Sigmoid colon (tissue), 7 donors: ENCODE results near the gene MYL3. TPM values are rescaled to one million over a fixed set of nuclear protein-coding genes. Genes with fewer than 3 reads are reported as not detected.
A peak's percentile ranks its signal among the peaks of the same experiment; 100 is the strongest.
"Not testable (repeated sequence)": the region's sequence is repeated elsewhere in the genome, so short reads cannot be mapped to it uniquely, and the experiment has no call there.

Source experiments
- DNase-seq: peaks from one replicate; pipeline ENCODE4 v3.0.0-alpha.2; 2019
- H3K27ac ChIP-seq, 4 donors: fragments of 200-600 bp; sonication (generic); one replicate each; pipeline ENCODE4 v1.5.1; 2016 to 2019; ENCODE audit warnings: mild to moderate bottlenecking in 1 of 4
- H3K27me3 ChIP-seq, 3 donors: fragments of 200-600 bp; sonication (generic); one replicate each; pipeline ENCODE4 v1.5.1; 2019; ENCODE audit warnings: mild to moderate bottlenecking in 1 of 3
- H3K36me3 ChIP-seq, 4 donors: fragments of 200-600 bp; sonication (generic); one replicate each; pipeline ENCODE4 v1.5.1; 2016 to 2019
- H3K4me1 ChIP-seq, 4 donors: fragments of 200-600 bp; sonication (generic); one replicate each; pipeline ENCODE4 v1.5.1; 2017 to 2019
- H3K4me3 ChIP-seq, 4 donors: fragments of 200-600 bp; sonication (generic); one replicate each; pipeline ENCODE4 v1.5.1; 2017 to 2019; ENCODE audit warnings: mild to moderate bottlenecking in 2 of 4, moderate library complexity in 1 of 4
- H3K9me3 ChIP-seq, 4 donors: fragments of 200-600 bp in 3 of 4; sonication (generic) in 3 of 4; one replicate each; pipeline versions ENCODE4 v1.5.1 to v1.6.1; 2013 to 2019
- EP300 ChIP-seq, 4 donors: sonication (generic); formaldehyde crosslinking; IDR thresholded peaks; one replicate each; pipeline ENCODE4 v1.6.1; 2017; ENCODE audit warnings: antibody characterized with exemption in 4 of 4
- POLR2A ChIP-seq, 2 donors: fragments of 450-650 bp; IDR thresholded peaks; one replicate each; pipeline ENCODE4 v1.6.1; 2016; ENCODE audit warnings: antibody characterized with exemption in 2 of 2, mild to moderate bottlenecking in 2 of 2, moderate library complexity in 2 of 2
- POLR2AphosphoS5 ChIP-seq, 4 donors: sonication (generic); formaldehyde crosslinking; IDR thresholded peaks; one replicate each; pipeline ENCODE4 v1.6.1; 2017; ENCODE audit warnings: antibody characterized with exemption in 4 of 4
- WGBS, 2 donors: extraction: QIAGEN DNeasy Blood & Tissue Kit; methylation state at CpG; one replicate each; pipeline ENCODE4 v1.1.7; 2013; 5-methylcytosine and 5-hydroxymethylcytosine counted together
- intact Hi-C: fragments of 100-400 bp; cut with DNase I; formaldehyde crosslinking; loops from one replicate; pipeline ENCODE4 v1.15.1; 2023
- polyA plus RNA-seq, 3 donors: library from polyadenylated mRNA; stranded (reverse); fragments of 200-250 nt; gene quantifications; one replicate each; pipeline ENCODE4 v1.2.3, GENCODE V29; 2013
- total RNA-seq, 4 donors: library from RNA; depleted of rRNA; stranded (reverse); fragments of >200 nt; gene quantifications; one replicate each; pipeline ENCODE4 v1.1.0, GENCODE V29; 2016
- TF ChIP-seq, protein P1 (sequence below), 4 experiments: fragments of 450-650 bp in 3 of 4; fragments of 200-600 bp in 1 of 4; IDR thresholded peaks; one replicate each; pipeline ENCODE4 v1.5.1; 2016 to 2019; ENCODE audit warnings: antibody characterized with exemption in 4 of 4, mild to moderate bottlenecking in 3 of 4, moderate library complexity in 2 of 4
- donor health status: healthy with polysubstance abuse.
- donor health status: Bipolar disorder and iron deficiency.
- donor health status: healthy.

MYL3 gene
- total RNA-seq (10 to 100 TPM in 1 of 4 donors, 1 to 10 TPM in 3; 1.5 to 10.8 (median 2.7) TPM), polyA plus RNA-seq (10 to 100 TPM in 1 of 3 donors, 1 to 10 TPM in 2; 2.4 to 11.8 (median 8.4) TPM)

DNA sequence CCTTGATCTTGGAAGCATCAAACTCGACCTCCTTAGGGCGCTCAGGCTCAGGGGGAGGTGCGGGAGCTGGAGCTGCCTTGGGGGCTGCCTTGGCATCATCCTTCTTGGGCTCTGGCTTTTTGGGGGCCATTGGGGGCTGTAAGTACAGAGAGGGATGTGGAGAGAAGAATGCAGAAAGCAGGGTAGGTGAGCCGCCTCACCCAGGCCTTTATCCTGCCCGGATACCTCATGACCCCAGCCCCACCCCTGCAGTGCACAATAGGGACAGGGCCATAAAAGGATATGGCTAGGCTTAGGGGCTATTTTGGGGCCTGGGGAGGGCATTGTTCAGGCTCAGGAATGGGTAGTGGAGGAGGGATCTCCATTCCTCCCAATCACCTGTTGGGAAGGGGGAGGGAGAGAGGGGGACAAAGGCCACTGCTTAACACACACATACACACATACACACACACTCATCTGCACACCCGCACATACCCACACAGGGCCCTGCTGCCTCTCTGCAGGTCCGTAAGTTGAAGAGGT is at the start of gene MYL3:
TSS of gene MYL3 (minus strand) at position 184 of the 522 bp plus-strand sequence. CDS start at position 130, 54 bp downstream.
- H3K4me3 ChIP-seq: no peak within 1 kb of the TSS
- 55 to 83% methylated on average over 7 of the region's 7 CpGs for WGBS, 2 donors
- peak; percentile 43 for DNase-seq
- H3K27me3 ChIP-seq: no peaks in the 10 kb centered on the region
- no peak for TF ChIP-seq POLR2A (IDR thresholded peaks at IDR 0.05)
- no peak for TF ChIP-seq POLR2AphosphoS5 (IDR thresholded peaks at IDR 0.05)
- no peak for TF ChIP-seq EP300 (IDR thresholded peaks at IDR 0.05)
- TF ChIP-seq, protein P1, sequence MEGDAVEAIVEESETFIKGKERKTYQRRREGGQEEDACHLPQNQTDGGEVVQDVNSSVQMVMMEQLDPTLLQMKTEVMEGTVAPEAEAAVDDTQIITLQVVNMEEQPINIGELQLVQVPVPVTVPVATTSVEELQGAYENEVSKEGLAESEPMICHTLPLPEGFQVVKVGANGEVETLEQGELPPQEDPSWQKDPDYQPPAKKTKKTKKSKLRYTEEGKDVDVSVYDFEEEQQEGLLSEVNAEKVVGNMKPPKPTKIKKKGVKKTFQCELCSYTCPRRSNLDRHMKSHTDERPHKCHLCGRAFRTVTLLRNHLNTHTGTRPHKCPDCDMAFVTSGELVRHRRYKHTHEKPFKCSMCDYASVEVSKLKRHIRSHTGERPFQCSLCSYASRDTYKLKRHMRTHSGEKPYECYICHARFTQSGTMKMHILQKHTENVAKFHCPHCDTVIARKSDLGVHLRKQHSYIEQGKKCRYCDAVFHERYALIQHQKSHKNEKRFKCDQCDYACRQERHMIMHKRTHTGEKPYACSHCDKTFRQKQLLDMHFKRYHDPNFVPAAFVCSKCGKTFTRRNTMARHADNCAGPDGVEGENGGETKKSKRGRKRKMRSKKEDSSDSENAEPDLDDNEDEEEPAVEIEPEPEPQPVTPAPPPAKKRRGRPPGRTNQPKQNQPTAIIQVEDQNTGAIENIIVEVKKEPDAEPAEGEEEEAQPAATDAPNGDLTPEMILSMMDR (IDR thresholded peaks at IDR 0.05): no peak
- no peak within 1 kb of the TSS for H3K27ac ChIP-seq
- intact Hi-C loops: no loop called here
- H3K4me1 ChIP-seq: peaks cover 0 to 21% (median 18%) of the 10 kb centered on the region in 4 donors
- H3K36me3 ChIP-seq: no peaks in the 10 kb centered on the region
- no peaks in the 10 kb centered on the region for H3K9me3 ChIP-seq

DNA sequence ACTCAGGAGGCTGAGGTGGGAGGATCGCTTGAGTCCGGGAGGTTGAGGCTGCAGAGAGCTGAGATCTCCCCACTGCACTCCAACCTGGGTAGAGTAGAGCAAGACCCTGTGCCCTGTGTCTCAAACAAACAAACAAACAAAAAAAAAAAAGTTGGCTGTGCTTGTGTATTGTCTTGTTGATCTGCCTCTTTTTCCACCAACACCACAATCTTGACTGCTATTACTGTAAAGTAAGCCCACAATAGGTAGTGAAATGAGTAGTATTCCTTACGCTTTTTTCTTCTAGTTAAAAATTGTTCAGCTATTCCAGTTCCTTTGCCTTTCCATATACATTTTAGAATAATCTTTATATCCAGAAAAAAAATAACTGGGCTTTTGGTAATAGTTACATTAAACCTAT is 49.7 kb upstream of the MYL3 start:
- TF ChIP-seq, protein P1 (IDR thresholded peaks at IDR 0.05): no peak
- no peak for TF ChIP-seq EP300 (IDR thresholded peaks at IDR 0.05)
- no peak for TF ChIP-seq POLR2AphosphoS5 (IDR thresholded peaks at IDR 0.05)
- H3K36me3 ChIP-seq: peaks cover 0 to 18% (median 4%) of the 10 kb centered on the region in 4 donors
- no peaks in the 10 kb centered on the region for H3K9me3 ChIP-seq
- H3K27me3 ChIP-seq: no peaks in the 10 kb centered on the region
- no peak overlapping the region for H3K4me3 ChIP-seq
- WGBS, 2 donors: 92 to 93% methylated on average over 3 of the region's 3 CpGs
- H3K27ac ChIP-seq: no peak overlapping the region
- no peak for DNase-seq
- H3K4me1 ChIP-seq: peaks cover 0 to 24% (median 19%) of the 10 kb centered on the region in 4 donors
- intact Hi-C loops: loop anchor here (10.0 kb wide), 1 partner anchor 412 kb away; no protein-coding TSS in a partner anchor

DNA sequence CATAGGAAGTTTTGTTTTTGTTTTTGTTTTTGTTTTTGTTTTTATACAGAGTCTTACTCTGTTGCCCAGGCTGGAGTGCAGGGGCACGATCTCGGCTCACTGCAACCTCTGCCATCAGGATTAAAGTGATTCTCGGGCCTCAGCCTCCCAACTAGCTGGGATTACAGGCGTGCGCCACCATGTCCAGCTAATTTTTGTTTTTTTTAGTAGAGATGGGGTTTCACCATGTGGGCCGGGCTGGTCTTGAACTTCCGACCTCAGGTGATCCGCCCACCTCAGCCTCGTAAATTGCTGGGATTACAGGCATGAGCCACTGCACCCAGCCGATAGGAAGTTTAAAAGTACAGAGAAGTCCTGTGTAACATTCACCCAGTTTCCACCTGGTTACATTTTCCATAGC is 47.7 kb upstream of the MYL3 start:
- peak; percentile 22 for DNase-seq
- not testable (repeated sequence) for H3K36me3 ChIP-seq, H3K9me3 ChIP-seq, H3K27me3 ChIP-seq, H3K4me3 ChIP-seq, H3K27ac ChIP-seq
- intact Hi-C loops: loop anchor here (10.0 kb wide), 1 partner anchor 414 kb away; no protein-coding TSS in a partner anchor
- H3K4me1 ChIP-seq: peaks cover 0 to 24% (median 19%) of the 10 kb centered on the region in 4 donors
- WGBS, 2 donors: 50 to 83% methylated on average over 10 of the region's 10 CpGs

GRCh38 chr3:46910166-46910760 is 47.0 kb upstream of the MYL3 start:
- peak; percentile 61 for DNase-seq

More at GRCh38 chr3:46910166-46910760, 47.0 kb upstream of the MYL3 start:
- H3K36me3 ChIP-seq: no peaks in the 10 kb centered on the region
- no peaks in the 10 kb centered on the region for H3K27me3 ChIP-seq
- H3K9me3 ChIP-seq: no peaks in the 10 kb centered on the region
- intact Hi-C loops: loop anchor here (10.0 kb wide), 1 partner anchor 415 kb away; no protein-coding TSS in a partner anchor
- H3K4me1 ChIP-seq: peaks cover 0 to 24% (median 19%) of the 10 kb centered on the region in 4 donors
- H3K4me3 ChIP-seq: no peak overlapping the region
- TF ChIP-seq POLR2A (IDR thresholded peaks at IDR 0.05) (no peak), POLR2AphosphoS5 (IDR thresholded peaks at IDR 0.05) (no peak), EP300 (IDR thresholded peaks at IDR 0.05) (no peak)
- TF ChIP-seq, protein P1 (IDR thresholded peaks at IDR 0.05): no peak
- 74 to 82% methylated on average over 6 of the region's 6 CpGs for WGBS, 2 donors
- H3K27ac ChIP-seq: no peak overlapping the region
